B cell (primary cell): Measurements from ENCODE around the gene ATP10A. TPM values are rescaled to one million over a fixed set of nuclear protein-coding genes. Genes with fewer than 3 reads are reported as not detected.

Experiments
- ATAC-seq: fragments of 200-7000 bp; cut with Tn5 transposase; one replicate; pipeline ENCODE4 v1.10.0; 2021; ENCODE audit warnings: low read depth, mild to moderate bottlenecking, moderate number of reproducible peaks, moderate library complexity
- CTCF ChIA-PET: fragments of 350-600 bp; sonication (Branson Sonifier 250); formaldehyde crosslinking; loops from one replicate; lab custom pipeline; 2021; ENCODE audit warnings: antibody characterized with exemption, inconsistent platforms; lab: Charles Lee
- POLR2A ChIA-PET: fragments of 350-600 bp; sonication (Branson Sonifier 250); formaldehyde crosslinking; loops from one replicate; lab custom pipeline; 2021; ENCODE audit warnings: antibody characterized with exemption; lab: Charles Lee
- DNase-seq: peaks from one replicate; pipeline ENCODE4 v3.0.0; 2013
- H2AFZ ChIP-seq: 2 replicates; pipeline ENCODE4 v1.6.1; 2012; ENCODE audit warnings: mild to moderate bottlenecking, low read depth, low read length; ENCODE audit not compliant: insufficient read depth, poor library complexity, severe bottlenecking
- H3K27ac ChIP-seq, 2 donors: 1 replicate in 1 of 2; 2 replicates in 1 of 2; pipeline ENCODE4 v1.5.1; 2012 to 2013; ENCODE audit warnings: low read length in 2 of 2, mild to moderate bottlenecking in 2 of 2, moderate library complexity in 1 of 2
- H3K27me3 ChIP-seq, 4 experiments: fragments of 200-600 bp in 1 of 4; sonication (generic) in 1 of 4; replicated peaks in 1 of 4; 1 replicate in 2 of 4; 2 replicates in 2 of 4; pipeline versions ENCODE4 v1.6.1 to v1.7.0; 2013 to 2016; ENCODE audit warnings: low read length in 3 of 4, mild to moderate bottlenecking in 2 of 4, mixed read lengths in 1 of 4, moderate library complexity in 1 of 4; ENCODE audit not compliant: insufficient read depth in 4 of 4, control insufficient read depth in 3 of 4; ENCODE audit errors: control extremely low read depth in 1 of 4
- H3K36me3 ChIP-seq, 2 experiments: replicated peaks in 1 of 2; 1 replicate in 1 of 2; 2 replicates in 1 of 2; pipeline versions ENCODE4 v1.6.1 to v1.7.1; 2013; ENCODE audit warnings: low read length in 1 of 2; ENCODE audit not compliant: insufficient read depth in 2 of 2, control insufficient read depth in 1 of 2; ENCODE audit errors: control extremely low read depth in 1 of 2, extremely low read depth in 1 of 2
- H3K4me1 ChIP-seq, 2 donors: fragments of 200-600 bp in 1 of 2; sonication (generic) in 1 of 2; 1 replicate in 1 of 2; 2 replicates in 1 of 2; pipeline versions ENCODE4 v1.5.1 to v1.6.1; 2013 to 2017; ENCODE audit warnings: low read length in 2 of 2; ENCODE audit not compliant: control insufficient read depth in 2 of 2, insufficient read depth in 2 of 2
- H3K4me2 ChIP-seq: replicated peaks from 2 replicates; pipeline ENCODE3; 2012; ENCODE audit warnings: mild to moderate bottlenecking, low read depth, low read length; ENCODE audit not compliant: poor library complexity, severe bottlenecking
- H3K4me3 ChIP-seq, 5 experiments: fragments of 200-600 bp in 1 of 5; sonication (generic) in 1 of 5; 1 replicate in 3 of 5; 2 replicates in 2 of 5; pipeline versions ENCODE4 v1.5.1 to v1.7.0; 2011 to 2016; ENCODE audit warnings: low read length in 4 of 5, mild to moderate bottlenecking in 4 of 5, low read depth in 2 of 5, control low read depth in 1 of 5, moderate library complexity in 1 of 5; ENCODE audit not compliant: insufficient read depth in 1 of 5; ENCODE audit errors: control extremely low read depth in 1 of 5, extremely low read depth in 1 of 5
- H3K79me2 ChIP-seq: fragments of 200-600 bp; sonication (generic); one replicate; pipeline ENCODE4 v1.6.0; 2016; ENCODE audit warnings: low read length; ENCODE audit not compliant: control insufficient read depth, insufficient read depth
- H3K9ac ChIP-seq: fragments of 200-600 bp; sonication (generic); 2 replicates; pipeline ENCODE4 v1.6.1; 2017; ENCODE audit warnings: mild to moderate bottlenecking, low read length, moderate library complexity
- H3K9me3 ChIP-seq, 3 donors: one replicate each; pipeline versions ENCODE4 v1.6.1 to v1.7.1; 2013; ENCODE audit warnings: low read length in 2 of 3; ENCODE audit not compliant: control insufficient read depth in 2 of 3, insufficient read depth in 1 of 3; ENCODE audit errors: control extremely low read depth in 1 of 3
- H4K20me1 ChIP-seq: 2 replicates; pipeline ENCODE4 v1.6.0; 2012; ENCODE audit warnings: mild to moderate bottlenecking, low read length; ENCODE audit not compliant: insufficient read depth, control insufficient read depth, poor library complexity, severe bottlenecking
- H3K27ac Mint-ChIP-seq: one replicate; pipeline ENCODE4 v1.8.0; 2021; ENCODE audit warnings: mixed read lengths
- H3K27me3 Mint-ChIP-seq: one replicate; pipeline ENCODE4 v1.8.0; 2021; ENCODE audit warnings: mixed read lengths
- H3K4me1 Mint-ChIP-seq: one replicate; pipeline ENCODE4 v1.8.0; 2021; ENCODE audit warnings: mixed read lengths
- H3K4me3 Mint-ChIP-seq: one replicate; pipeline ENCODE4 v1.8.0; 2021; ENCODE audit warnings: mixed read lengths
- H3K9me3 Mint-ChIP-seq: one replicate; pipeline ENCODE4 v1.8.0; 2022; ENCODE audit warnings: mixed read lengths; ENCODE audit not compliant: insufficient read depth
- CTCF ChIP-seq: fragments of 200-600 bp; IDR thresholded peaks from one replicate; pipeline ENCODE4 v1.8.0; 2022; ENCODE audit warnings: antibody characterized with exemption, mild to moderate bottlenecking
- EZH2 ChIP-seq: IDR thresholded peaks from 2 replicates; pipeline ENCODE4 v1.6.1; 2012; ENCODE audit warnings: borderline replicate concordance, low read depth, mild to moderate bottlenecking, moderate library complexity, low read length; ENCODE audit not compliant: insufficient read depth, poor library complexity, severe bottlenecking
- whole genome bisulfite sequencing: methylation state at CpG from one replicate; pipeline ENCODE4 v1.1.5; 2013; ENCODE audit warnings: missing lambda C conversion rate; ENCODE audit not compliant: insufficient coverage; 5-methylcytosine and 5-hydroxymethylcytosine counted together
- intact Hi-C: fragments of 100-400 bp; cut with micrococcal nuclease; formaldehyde crosslinking; loops from one replicate; pipeline ENCODE4 v1.10.0; 2022
- polyA plus RNA-seq: library from polyadenylated mRNA; depleted of rRNA; stranded (reverse); fragments of >200 nt; gene quantifications from 2 replicates; pipeline ENCODE4 v1.2.3, GENCODE V29; 2012
- total RNA-seq, 2 donors: library from RNA; stranded (reverse); fragments of 120-200 nt in 1 of 2; gene quantifications; 1 replicate in 1 of 2; 2 replicates in 1 of 2; pipeline versions ENCODE4 v1.2.3 to v1.2.4, GENCODE V29; 2013 to 2022

Gene ATP10A
- total and polyA plus RNA-seq, 2 donors (not counting 1 experiment from before 2014, with no cell fraction given), result 0.21 to 0.22 TPM

- Histone ChIP-seq H3K36me3 (no peaks in the 10 kb centered on the region), H3K27me3 (peaks cover 0 to 20% (median 7%) of the 10 kb centered on the region in 4 experiments), H3K4me2 (no peak overlapping the region), H4K20me1 (no peaks in the 10 kb centered on the region), H3K9ac (no peak overlapping the region), H3K27ac (no peak overlapping the region), H3K4me1 (peaks cover 17 to 18% of the 10 kb centered on the region in 2 donors), H3K9me3 (peaks cover 0 to 9% (median 0%) of the 10 kb centered on the region in 3 donors), H3K79me2 (no peaks in the 10 kb centered on the region), H3K4me3 (no peak overlapping the region), H2AFZ (no peak overlapping the region)
- POLR2A ChIA-PET, result no interaction called here
- DNase-seq (no peak), ATAC-seq (no peak)
- WGBS, result 85% methylated on average over 3 of the region's 3 CpGs
- intact Hi-C loops, result no loop called here
- Mint-ChIP-seq H3K27me3 (peaks cover 44% of the 10 kb centered on the region), H3K4me1 (peaks cover 16% of the 10 kb centered on the region), H3K9me3 (no peaks in the 10 kb centered on the region), H3K4me3 (no peak overlapping the region), H3K27ac (no peak overlapping the region)
- TF ChIP-seq EZH2 (no peak), CTCF (no peak)
- CTCF ChIA-PET, result no interaction called here
Measured at GRCh38 chr15:25812845-25813244, 50.3 kb downstream of the ATP10A start.

- no peak overlapping the region for H3K27ac ChIP-seq
- no peaks in the 10 kb centered on the region for H3K9me3 Mint-ChIP-seq
- H3K36me3 ChIP-seq, result no peaks in the 10 kb centered on the region
- ChIA-PET CTCF (no interaction called here), POLR2A (no interaction called here)
- H3K9me3 ChIP-seq, result peaks cover 0 to 9% (median 0%) of the 10 kb centered on the region in 3 donors
- H3K4me1 Mint-ChIP-seq, result peaks cover 16% of the 10 kb centered on the region
- DNase-seq, result no peak
- intact Hi-C loops, result no loop called here
- WGBS, result 100% methylated on average over 2 of the region's 4 CpGs
- peaks cover 17 to 18% of the 10 kb centered on the region in 2 donors for H3K4me1 ChIP-seq
- no peaks in the 10 kb centered on the region for H3K79me2 ChIP-seq
- H3K27me3 ChIP-seq, result peaks cover 0 to 20% (median 5%) of the 10 kb centered on the region in 4 experiments
- no peak overlapping the region for H3K27ac Mint-ChIP-seq
- H2AFZ ChIP-seq, result no peak overlapping the region
- TF ChIP-seq EZH2 (no peak), CTCF (no peak)
- H3K4me2 ChIP-seq, result no peak overlapping the region
- no peak for ATAC-seq
- peaks cover 43% of the 10 kb centered on the region for H3K27me3 Mint-ChIP-seq
- H3K9ac ChIP-seq, result no peak overlapping the region
- no peak overlapping the region for H3K4me3 Mint-ChIP-seq
- H4K20me1 ChIP-seq, result no peaks in the 10 kb centered on the region
- no peak overlapping the region for H3K4me3 ChIP-seq
Measured at GRCh38 chr15:25812073-25812472, 51.1 kb downstream of the ATP10A start.
